Adrenal gland (tissue), 12 donors: Measurements from ENCODE around the gene C12orf76. TPM values are rescaled to one million over a fixed set of nuclear protein-coding genes. Genes with fewer than 3 reads are reported as not detected.
"Not testable (repeated sequence)": the region's sequence is repeated elsewhere in the genome, so short reads cannot be mapped to it uniquely, and the experiment has no call there.

Experiments used
- DNase-seq, 7 donors: peaks; one replicate each; pipeline ENCODE4 v3.0.0-alpha.2; 2019 to 2020
- H3K27ac ChIP-seq, 5 donors: fragments of 200-600 bp; sonication (generic) in 4 of 5; 1 replicate in 3 of 5; 2 replicates in 2 of 5; pipeline versions ENCODE4 v1.5.1 to v1.8.0; 2016 to 2020; ENCODE audit warnings: mild to moderate bottlenecking in 1 of 5
- H3K27me3 ChIP-seq: fragments of 200-600 bp; 2 replicates; pipeline ENCODE4 v1.8.0; 2021
- H3K36me3 ChIP-seq, 2 donors: fragments of 200-600 bp; replicated peaks in 1 of 2; 1 replicate in 1 of 2; 2 replicates in 1 of 2; pipeline versions ENCODE4 v1.5.1 to v1.8.0; 2018 to 2022
- H3K4me1 ChIP-seq, 2 donors: fragments of 200-600 bp; replicated peaks in 1 of 2; 1 replicate in 1 of 2; 2 replicates in 1 of 2; pipeline versions ENCODE4 v1.5.1 to v1.8.0; 2018 to 2021
- H3K4me3 ChIP-seq, 4 donors: fragments of 200-600 bp; sonication (generic) in 3 of 4; one replicate each; pipeline ENCODE4 v1.5.1; 2016 to 2018
- H3K9me3 ChIP-seq, 3 donors: fragments of 200-600 bp; sonication (generic) in 1 of 3; replicated peaks in 1 of 3; 1 replicate in 2 of 3; 2 replicates in 1 of 3; pipeline versions ENCODE4 v1.5.1 to v1.8.0; 2016 to 2021
- POLR2A ChIP-seq, 2 donors: fragments of 450-650 bp; IDR thresholded peaks; one replicate each; pipeline ENCODE4 v1.6.1; 2017; ENCODE audit warnings: antibody characterized with exemption in 2 of 2, mild to moderate bottlenecking in 2 of 2, moderate library complexity in 1 of 2
- WGBS, 4 donors: extraction: QIAGEN DNeasy Blood & Tissue Kit in 2 of 4; methylation state at CpG; one replicate each; pipeline versions ENCODE4 v1.1.5 to v1.1.7; 2013 to 2017; 5-methylcytosine and 5-hydroxymethylcytosine counted together
- intact Hi-C, 2 donors: fragments of 100-400 bp; cut with DNase I; formaldehyde crosslinking; loops; one replicate each; pipeline versions ENCODE4 v1.14.1 to v1.15.0; 2022 to 2023
- polyA plus RNA-seq, 3 donors: library from polyadenylated mRNA; stranded (reverse); fragments of 200-250 nt in 2 of 3; fragments of 350-450 nt in 1 of 3; fragmentation: Illumina TruSeq in 1 of 3; extraction: RNeasy Lipid Tissue Mini Kit (QIAGEN cat#74804) in 1 of 3; gene quantifications; one replicate each; pipeline ENCODE4 v1.2.3, GENCODE V29; 2013 to 2014
- total RNA-seq, 9 donors: library from RNA; depleted of rRNA in 4 of 9; stranded (reverse); fragments of >200 nt in 4 of 9; fragments of 120-200 nt in 1 of 9; fragmentation: NEBNext Ultra II Directional in 1 of 9; extraction: Animal tissue kit (Norgen Biotek cat#: 25700) in 1 of 9; gene quantifications; one replicate each; pipeline versions ENCODE4 v1.1.0 to v1.2.4, GENCODE V29; 2013 to 2023
- TF ChIP-seq, protein P1 (sequence below), 6 experiments: fragments of 450-650 bp in 4 of 6; fragments of 200-600 bp in 2 of 6; sonication (generic) in 1 of 6; IDR thresholded peaks; 1 replicate in 5 of 6; 2 replicates in 1 of 6; pipeline versions ENCODE4 v1.5.1 to v1.8.0; 2016 to 2021; ENCODE audit warnings: antibody characterized with exemption in 6 of 6, mild to moderate bottlenecking in 2 of 6, moderate library complexity in 1 of 6
- donor health status: healthy with polysubstance abuse.
- donor health status: Bipolar disorder and iron deficiency.
- donor health status: DM: yes; HTN: yes; CAD: no.
- donor health status: DM: no; HTN: no; CAD: no.
- donor health status: DM: no; HTN: no; CAD: no.
- donor health status: DM: yes; HTN: yes; CAD: no.

Gene C12orf76
- total and polyA plus RNA-seq, 12 donors: 7.1 to 35.1 (median 14.4) TPM

DNA sequence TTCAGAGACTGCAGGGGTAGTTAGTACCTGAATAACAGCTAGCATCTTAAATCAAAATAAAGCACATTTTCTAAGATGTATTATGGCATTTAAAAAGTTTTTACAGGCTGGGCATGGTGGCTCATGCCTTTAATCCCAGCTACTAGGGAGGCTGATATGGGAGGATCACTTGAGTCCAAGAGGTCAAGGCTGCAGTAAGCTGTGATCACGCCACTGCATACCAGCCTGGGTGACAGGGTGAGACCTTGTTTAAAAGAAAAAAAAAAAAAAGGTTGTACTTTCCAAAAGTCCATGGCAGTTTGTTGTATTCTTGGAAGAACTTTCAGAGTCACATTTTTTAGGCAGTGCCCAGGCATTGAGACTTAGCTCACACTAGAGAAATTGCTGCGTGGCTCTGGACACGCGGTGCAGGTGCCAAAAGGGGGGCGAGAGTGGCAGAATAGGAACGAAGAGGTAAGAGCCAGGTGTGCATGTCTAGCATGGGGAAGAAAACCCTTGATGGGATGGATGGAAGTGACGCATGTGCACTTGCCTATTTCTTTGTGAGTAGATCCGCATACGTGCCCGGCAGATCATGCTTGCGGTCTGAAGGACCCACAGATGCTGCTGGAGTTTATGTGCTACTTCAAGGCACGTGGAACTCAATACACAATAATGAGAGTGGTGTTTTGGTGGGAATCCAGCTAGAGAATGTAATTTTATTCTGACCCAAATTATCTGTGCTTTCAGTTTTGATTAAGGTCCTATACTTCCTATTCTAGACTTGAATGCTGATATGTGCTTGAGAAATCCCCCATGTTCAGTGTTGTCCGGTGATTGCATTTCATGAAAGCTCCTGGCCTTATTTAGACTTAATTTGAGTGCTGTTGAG, 37.2 kb downstream of the C12orf76 start:
- DNase-seq: peak in 2 of 7 donors; percentile 43 to 45
- Histone ChIP-seq H3K36me3 (peaks cover 0 to 12% of the 10 kb centered on the region in 2 donors), H3K9me3 (no peaks in the 10 kb centered on the region), H3K27me3 (no peaks in the 10 kb centered on the region), H3K4me1 (peaks cover 5 to 11% of the 10 kb centered on the region in 2 donors), H3K27ac (peak overlapping the region in 1 of 5 donors; percentile 28), H3K4me3 (no peak overlapping the region)
- 79 to 84% (median 81%) methylated on average over 13 of the region's 13 CpGs for WGBS, 4 donors
- intact Hi-C loops: no loop called here
- TF ChIP-seq POLR2A (IDR thresholded peaks at IDR 0.05): no peak
- TF ChIP-seq, protein P1, sequence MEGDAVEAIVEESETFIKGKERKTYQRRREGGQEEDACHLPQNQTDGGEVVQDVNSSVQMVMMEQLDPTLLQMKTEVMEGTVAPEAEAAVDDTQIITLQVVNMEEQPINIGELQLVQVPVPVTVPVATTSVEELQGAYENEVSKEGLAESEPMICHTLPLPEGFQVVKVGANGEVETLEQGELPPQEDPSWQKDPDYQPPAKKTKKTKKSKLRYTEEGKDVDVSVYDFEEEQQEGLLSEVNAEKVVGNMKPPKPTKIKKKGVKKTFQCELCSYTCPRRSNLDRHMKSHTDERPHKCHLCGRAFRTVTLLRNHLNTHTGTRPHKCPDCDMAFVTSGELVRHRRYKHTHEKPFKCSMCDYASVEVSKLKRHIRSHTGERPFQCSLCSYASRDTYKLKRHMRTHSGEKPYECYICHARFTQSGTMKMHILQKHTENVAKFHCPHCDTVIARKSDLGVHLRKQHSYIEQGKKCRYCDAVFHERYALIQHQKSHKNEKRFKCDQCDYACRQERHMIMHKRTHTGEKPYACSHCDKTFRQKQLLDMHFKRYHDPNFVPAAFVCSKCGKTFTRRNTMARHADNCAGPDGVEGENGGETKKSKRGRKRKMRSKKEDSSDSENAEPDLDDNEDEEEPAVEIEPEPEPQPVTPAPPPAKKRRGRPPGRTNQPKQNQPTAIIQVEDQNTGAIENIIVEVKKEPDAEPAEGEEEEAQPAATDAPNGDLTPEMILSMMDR (IDR thresholded peaks at IDR 0.05): no peak

DNA sequence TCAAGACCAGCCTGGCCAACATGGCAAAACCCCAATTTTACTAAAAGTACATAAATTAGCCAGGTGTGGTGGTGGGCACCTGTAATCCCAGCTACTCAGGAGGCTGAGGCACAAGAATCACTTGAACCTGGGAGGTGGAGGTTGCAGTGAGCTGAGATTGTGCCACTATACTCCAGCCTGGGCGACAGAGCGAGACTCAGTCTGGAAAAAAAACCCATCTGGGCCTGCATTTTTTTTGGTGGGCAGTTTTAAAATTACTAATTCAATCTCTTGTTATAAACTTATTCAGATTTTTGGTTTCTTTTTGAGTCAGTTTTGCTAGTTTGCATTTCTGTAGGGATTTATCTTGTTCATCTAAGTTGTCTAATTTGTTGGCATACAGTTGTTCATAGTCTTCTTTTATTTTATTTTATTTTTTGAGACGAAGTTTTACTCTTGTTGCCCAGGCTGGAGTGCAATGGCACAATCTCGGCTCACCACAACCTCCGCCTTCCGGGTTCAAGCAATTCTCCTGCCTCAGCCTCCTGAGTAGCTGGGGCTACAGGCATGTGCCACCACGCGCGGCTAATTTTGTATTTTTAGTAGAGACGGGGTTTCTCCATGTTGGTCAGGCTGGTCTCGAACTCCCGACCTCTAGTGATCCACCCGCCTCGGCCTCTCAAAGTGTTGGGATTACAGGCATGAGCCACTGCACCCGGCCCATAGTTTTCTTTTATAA, 39.5 kb downstream of the C12orf76 start:
- H3K27ac ChIP-seq, H3K4me3 ChIP-seq, H3K9me3 ChIP-seq, H3K27me3 ChIP-seq, DNase-seq, H3K36me3 ChIP-seq, intact Hi-C loops: not testable (repeated sequence)
- 92 to 96% (median 93%) methylated on average over 15 of the region's 15 CpGs for WGBS, 4 donors
- H3K4me1 ChIP-seq: peaks cover 5 to 11% of the 10 kb centered on the region in 2 donors

DNA sequence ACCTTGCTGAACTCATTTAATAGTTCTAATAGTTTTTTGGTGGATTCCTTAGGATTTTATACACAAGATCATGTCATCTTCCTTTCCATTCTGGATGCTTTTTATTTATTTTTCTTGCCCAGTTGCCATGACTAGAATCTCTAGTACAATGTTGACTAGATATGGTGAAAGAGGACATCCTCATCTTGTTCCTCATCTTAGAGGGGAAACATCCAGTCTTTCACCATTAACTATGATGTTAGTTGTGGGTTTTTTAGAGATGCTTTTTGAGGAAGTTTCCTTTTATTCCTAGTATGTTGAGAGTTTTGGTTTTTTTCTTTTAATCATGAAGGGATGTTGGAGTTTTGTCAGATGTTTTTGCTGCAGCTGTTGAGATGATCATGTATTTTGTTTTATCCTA, 40.4 kb downstream of the C12orf76 start:
- no peaks in the 10 kb centered on the region for H3K27me3 ChIP-seq
- H3K4me1 ChIP-seq: peaks cover 5 to 11% of the 10 kb centered on the region in 2 donors
- TF ChIP-seq POLR2A (IDR thresholded peaks at IDR 0.05): no peak
- TF ChIP-seq, protein P1 (IDR thresholded peaks at IDR 0.05): no peak
- intact Hi-C loops: no loop called here
- no peak for DNase-seq
- H3K27ac ChIP-seq: no peak overlapping the region
- H3K9me3 ChIP-seq: no peaks in the 10 kb centered on the region
- no peak overlapping the region for H3K4me3 ChIP-seq
- H3K36me3 ChIP-seq: no peaks in the 10 kb centered on the region

DNA sequence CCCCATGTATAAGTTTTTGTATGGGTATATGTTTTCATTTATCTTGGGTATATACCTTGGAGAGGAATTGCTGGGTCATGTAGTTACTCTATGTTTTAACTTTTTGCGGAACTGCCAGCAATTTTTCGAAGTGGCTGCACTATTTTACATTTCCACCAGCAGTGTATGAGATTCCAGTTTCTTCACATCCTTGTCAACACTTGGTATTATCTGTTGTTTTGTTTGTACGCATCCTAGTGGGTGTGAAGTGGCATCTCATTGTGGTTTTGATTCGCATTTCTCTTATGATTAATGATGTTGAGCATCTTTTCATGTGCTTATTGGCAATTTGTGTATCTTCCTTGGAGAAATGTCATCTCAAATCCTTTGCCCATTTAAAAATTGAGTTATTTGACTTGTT, 42.2 kb downstream of the C12orf76 start:
- Histone ChIP-seq H3K9me3 (no peaks in the 10 kb centered on the region), H3K27ac (no peak overlapping the region), H3K4me1 (peaks cover 4 to 16% of the 10 kb centered on the region in 2 donors), H3K4me3 (no peak overlapping the region), H3K27me3 (no peaks in the 10 kb centered on the region), H3K36me3 (no peaks in the 10 kb centered on the region)
- no peak for TF ChIP-seq POLR2A (IDR thresholded peaks at IDR 0.05)
- TF ChIP-seq, protein P1 (IDR thresholded peaks at IDR 0.05): no peak
- intact Hi-C loops: no loop called here
- WGBS, 4 donors: 92 to 99% (median 98%) methylated on average over 4 of the region's 4 CpGs
- no peak for DNase-seq
